Kidney tubule cell (primary cell): ENCODE results near the gene TMEM126B.
"Not testable (repeated sequence)": the region's sequence is repeated elsewhere in the genome, so short reads cannot be mapped to it uniquely, and the experiment has no call there.

ENCODE experiments used
- DNase-seq: peaks from one replicate; pipeline ENCODE4 v3.0.0-alpha.2; 2018; ENCODE audit warnings: low spot score

TMEM126B gene

DNA sequence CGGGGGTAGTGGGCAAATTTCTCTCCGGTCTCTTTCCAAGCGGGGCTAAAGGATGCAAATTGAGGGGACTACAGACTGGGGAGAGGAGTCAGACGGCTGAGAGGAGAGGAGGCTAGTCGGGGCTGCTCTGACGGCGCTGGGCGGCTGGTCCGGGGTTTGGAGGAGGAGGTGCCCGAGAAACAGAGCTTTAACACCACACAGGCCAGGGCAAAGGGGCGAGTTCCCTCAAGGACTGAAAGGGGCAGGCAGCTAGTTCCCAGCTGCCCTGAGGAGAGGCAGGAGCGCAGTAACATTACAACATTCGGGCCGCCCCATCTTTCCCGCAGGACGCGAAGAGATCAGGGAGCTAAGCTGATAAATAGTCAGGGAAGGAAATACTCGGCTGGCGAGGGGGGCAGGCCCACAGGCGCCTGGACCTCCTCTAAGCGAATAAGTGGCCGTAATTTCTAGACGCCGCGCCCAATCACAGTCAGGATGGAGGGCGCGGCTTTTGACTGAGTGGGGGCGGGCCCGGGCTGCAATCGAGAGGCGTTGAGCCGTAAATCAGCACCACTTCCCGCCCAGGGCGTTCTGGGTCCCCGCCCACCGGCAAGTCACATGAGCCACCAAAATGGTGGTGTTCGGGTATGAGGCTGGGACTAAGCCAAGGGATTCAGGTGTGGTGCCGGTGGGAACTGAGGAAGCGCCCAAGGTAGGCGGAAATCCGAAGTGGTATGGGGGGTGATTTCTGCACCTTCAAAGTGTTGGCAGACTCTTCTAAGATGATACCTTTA, at the start of gene TMEM126B:
Gene TMEM126B (plus strand): TSS at position 596 of the 773 bp plus-strand sequence. CDS start 15 bp downstream, at position 611.
- DNase-seq = peak; percentile 98

- DNase-seq = no peak
Observed at GRCh38 chr11:85582111-85582510, 46.3 kb upstream of the TMEM126B start.

GRCh38 chr11:85589373-85589772, 39.0 kb upstream of the TMEM126B start:
- no peak for DNase-seq

- DNase-seq = peak; percentile 49
Observed at GRCh38 chr11:85590848-85591483, 37.4 kb upstream of the TMEM126B start.

DNA sequence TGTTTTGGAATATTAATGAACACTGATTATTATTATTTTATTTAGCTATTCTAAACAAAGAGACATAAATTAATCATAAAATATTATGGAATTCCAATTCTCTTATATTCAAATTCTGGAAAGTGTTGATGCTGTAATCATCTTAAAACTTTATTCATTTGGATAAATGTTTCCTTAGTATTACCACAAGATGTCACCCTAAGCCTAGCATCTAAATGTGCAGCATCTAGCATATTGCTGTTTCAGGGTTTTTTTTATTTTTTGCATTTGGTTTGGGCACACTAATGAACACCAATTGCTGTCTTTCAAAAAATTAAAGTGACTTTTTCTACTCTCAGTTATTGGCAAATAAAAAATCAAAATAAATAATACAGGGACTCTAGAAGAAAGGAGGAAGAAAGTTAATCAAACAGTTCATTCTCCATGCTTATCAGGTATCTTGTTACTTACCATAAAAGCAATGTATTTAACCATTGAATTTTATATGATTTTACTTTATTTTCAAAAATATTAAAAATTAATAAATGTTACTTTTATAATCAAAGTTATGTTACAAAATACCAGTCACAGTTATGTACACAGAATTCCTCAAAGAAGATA, 33.0 kb upstream of the TMEM126B start:
- DNase-seq = peak; percentile 60

DNA sequence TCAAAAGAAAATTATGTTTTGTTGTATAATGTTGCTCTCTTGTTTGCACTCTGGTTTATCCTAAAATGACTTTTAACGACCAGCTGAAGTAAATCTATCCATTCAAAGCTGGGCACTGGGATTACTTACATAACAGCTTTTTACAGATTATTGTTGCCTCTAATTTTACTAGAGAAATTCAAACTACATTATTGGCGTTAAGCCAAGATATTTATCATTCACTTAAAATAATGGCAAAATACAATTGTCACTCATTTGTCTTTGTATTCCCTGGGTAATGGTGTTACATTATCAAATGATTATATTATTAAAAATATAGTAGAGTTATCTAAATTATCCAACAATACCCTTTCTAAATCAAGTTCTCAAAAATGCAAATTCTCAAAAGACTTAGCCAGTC, 31.5 kb upstream of the TMEM126B start:
- no peak for DNase-seq

DNA sequence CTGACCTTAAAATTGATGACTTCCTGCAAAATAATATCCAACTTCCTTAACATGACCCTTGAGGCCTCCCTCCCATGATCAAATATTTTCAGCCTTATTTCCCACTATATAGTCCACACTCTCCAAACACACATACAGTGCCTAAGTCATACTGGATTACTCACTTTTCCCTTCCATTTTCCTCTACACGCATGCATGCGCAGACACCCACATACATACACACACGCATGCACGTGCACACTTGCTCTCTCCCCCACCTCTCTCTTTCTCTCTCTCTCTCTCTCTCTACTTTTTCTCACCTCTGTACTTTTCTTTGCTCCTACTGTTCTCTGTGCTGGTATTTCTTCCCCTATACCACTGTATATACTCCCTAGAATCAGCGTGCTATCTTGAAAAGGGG, 29.3 kb upstream of the TMEM126B start:
- DNase-seq = no peak

DNA sequence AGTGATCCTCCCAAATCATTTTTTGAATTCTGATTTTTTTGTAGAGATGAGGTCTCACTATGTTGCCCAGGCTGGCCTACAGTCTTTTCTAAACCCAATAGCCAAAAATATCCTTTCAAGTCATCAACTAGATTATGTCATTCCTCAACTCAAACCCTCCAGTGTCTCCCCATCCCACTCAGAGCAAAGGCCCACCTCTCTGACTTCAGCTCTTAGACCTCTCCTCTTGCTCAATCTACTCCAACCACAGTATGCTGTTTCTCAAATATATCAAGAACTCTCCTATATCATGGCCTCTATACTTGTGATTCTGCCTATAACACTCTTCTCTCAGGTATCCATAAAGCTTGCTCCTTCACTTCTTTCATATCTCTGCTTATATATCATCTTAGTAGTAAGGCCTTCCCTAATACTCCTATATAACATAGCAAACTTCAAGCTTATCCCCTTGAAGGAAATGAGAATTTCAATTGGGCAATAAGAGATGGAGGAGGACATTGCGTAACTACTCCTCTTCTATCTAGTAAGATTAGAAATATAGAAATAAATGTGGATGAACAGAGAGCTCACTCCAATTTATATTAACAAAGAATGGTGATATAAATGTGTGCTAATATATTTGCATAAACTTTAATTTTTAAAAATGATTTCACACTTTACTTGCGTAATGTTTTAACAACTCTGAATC, 25.7 kb upstream of the TMEM126B start:
- DNase-seq = no peak

DNA sequence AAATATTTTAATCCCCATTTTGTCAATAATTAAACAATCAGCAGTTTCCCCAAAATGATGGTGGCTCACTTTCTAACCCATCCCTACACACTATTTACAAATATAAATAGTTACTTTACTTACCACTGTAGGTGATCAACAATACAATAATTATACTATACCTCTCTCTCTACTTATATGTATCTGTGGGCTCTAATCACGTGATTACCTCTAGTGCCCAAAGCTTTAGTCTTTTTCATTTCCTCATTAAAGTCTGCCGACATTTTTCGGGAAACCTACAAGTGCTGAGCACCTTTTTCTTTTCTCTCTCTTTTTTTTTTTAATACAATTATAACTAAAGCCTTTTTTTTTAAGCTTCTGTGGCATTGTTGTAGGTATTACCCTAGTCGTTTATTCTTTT, 25.2 kb upstream of the TMEM126B start:
- no peak for DNase-seq

DNA sequence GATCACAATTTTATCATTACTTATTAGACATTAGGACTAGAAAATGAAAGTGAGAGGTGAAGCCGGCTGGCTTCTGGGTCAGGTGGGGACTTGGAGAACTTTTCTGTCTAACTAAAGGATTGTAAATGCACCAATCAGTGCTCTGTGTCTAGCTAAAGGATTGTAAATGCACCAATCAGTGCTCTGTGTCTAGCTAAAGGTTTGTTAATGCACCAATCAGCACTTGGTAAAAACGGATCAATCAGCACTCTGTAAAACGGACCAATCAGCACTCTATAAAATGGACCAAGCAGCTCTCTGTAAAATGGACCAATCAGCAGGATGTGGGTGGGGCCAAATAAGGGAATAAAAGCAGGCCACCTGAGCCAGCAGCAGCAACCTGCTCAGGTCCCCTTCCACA, 22.2 kb upstream of the TMEM126B start:
- not testable (repeated sequence) for DNase-seq

DNA sequence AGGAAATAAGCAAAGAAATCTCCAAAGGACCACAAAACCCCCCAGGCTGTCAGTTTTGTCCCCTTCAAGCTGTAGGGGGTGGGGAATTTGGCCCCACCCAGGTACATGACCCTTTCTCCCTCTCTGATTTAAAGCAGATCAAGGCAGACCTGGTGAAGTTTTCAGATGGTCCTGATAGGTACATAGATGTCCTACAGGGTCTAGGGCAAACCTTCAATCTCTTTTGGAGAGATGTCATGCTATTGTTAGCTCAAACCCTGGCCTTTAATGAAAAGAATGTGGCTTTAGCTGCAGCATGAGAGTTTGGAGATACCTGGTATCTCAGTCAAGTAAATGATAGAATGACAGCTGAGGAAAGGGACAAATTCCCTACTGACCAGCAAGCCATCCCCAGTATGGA, 19.8 kb upstream of the TMEM126B start:
- not testable (repeated sequence) for DNase-seq

DNA sequence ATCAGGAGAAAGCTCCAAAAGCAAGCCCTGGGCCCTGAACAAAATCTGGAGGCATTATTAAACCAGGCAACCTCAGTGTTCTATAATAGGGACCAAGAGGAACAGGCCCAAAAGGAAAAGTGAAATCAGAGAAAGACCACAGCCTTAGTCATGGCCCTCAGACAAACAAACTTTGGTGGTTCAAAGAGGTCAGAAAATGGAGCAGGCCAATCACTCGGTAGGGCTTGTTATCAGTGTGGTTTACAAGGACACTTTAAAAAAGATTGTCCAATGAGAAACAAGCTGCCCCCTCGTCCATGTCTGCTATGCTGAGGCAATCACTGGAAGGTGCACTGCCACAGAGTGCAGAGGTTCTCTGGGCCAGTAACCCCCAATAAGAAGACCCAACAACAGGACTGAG, 19.1 kb upstream of the TMEM126B start:
- not testable (repeated sequence) for DNase-seq

DNA sequence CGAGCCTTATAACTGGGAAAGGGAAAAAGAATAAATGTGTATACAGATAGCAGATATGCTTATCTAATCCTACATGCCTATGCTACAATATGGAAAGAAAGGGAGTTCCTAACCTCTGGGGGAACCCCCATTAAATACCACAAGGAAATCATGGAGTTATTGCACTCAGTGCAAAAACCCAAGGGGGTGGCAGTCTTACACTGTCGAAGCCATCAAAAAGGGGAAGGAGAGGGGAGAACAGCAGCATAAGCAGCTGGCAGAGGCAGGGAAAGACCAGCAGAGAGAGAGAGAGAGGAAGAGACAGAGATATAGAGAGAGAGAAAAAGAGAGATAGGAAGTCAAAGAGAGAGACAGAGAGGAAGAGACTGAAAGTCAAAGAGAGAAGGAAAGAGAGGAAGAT, 16.8 kb upstream of the TMEM126B start:
- not testable (repeated sequence) for DNase-seq

DNA sequence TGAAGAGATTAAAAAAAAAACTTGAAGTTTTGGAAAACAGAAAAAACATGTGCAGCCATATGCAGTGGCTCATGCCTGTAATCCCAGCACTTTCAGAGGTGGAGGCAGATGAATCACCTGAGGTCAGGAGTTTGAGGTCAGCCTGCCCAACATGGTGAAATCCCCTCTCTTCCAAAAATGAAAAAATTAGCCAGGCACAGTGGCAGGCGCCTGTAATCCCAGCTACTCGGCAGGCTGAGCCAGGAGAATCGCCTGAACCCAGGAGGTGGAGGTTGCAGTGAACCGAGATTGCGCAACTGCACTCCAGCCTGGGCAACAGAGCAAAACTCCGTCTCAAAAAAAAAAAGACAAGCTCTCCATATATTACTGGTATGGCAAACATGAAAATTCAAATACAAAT, 8.9 kb upstream of the TMEM126B start:
- DNase-seq = peak; percentile 69

DNA sequence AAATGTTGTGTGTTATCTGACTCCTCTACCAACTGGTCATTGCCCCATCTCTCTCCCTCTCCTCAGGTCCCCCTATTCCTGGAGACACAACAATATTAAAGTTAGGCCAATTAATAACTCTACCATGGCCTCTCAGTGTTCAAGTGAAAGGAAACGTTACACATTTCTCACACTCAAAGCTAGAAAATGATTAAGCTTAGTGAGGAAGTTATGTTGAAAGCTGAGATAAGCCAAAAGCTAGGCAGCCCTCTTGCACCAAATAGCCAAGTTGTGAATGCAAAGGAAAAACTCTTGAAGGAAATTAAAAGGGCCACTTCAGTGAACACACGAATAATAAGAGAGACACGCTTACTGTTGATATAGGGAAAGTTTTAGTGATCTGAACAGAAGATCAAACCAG, 8.1 kb upstream of the TMEM126B start:
- DNase-seq = peak; percentile 15

GRCh38 chr11:85626496-85626895, 1.9 kb upstream of the TMEM126B start:
- no peak for DNase-seq

DNA sequence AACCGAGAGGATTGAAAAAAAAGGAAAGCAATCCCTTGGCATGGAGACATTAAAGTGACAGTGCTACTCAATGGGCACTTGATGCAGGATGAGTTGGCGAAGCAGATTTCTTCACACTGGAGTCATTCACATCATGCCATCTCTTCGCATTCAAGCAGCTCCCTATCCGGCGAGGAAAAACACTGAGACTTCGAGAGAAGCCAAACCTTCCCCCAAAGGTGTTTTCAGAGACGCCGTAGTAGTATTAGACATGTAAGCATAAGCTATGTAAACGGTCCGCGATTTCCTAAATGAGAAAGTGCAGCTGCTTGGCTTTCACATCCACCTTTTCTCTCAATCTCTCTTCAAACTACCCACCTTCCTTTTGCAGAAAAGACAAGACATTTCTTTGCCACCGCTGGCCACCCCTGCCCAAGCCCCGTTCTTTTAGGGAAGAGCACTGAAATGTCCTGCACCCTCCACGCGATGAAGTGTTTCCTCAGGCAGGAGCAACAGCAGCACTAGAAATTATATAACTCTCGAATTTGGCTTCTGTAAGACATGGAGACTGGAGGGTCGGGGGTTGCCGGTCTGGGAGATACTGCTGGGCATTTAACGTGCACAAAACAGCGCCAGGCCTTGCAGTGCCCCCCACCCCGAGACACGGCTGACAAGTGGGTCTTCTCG, 928 bp upstream of the TMEM126B start, which contains the start of gene DLG2:
Gene DLG2 (minus strand): TSS at position 13 of the 666 bp plus-strand sequence.
- peak; percentile 57 for DNase-seq

DNA sequence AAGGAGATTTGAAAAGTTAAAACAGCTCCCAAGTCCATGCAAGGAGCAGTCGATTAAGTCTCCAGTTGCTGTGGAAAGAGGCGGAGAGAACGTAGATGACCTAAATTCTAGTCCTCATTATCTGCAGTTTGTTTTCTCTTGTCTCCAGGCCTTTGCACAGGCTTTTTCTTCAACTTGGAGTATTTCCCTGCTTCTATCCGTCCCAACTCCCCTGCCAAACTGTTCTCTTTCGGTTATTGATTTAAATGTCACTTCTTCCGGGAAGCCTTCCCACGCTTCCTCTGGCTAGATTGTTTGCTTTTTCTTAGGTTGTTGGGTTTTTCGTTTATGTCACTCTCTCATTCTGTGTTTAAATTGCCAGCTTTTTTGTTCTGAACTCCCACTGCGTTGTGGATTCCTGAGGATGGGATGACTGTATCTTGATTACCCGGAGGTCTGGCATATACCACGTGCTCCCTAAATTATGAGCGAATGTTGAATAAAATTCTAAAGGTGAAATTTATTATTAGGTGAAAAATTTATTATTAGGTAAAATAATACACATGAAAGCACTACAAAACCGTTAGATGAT, 463 bp downstream of the TMEM126B start:
- DNase-seq = no peak

GRCh38 chr11:85634747-85635146, 6.4 kb downstream of the TMEM126B start:
- DNase-seq = no peak

- no peak for DNase-seq
Observed at GRCh38 chr11:85643191-85643614, 14.8 kb downstream of the TMEM126B start.

DNA sequence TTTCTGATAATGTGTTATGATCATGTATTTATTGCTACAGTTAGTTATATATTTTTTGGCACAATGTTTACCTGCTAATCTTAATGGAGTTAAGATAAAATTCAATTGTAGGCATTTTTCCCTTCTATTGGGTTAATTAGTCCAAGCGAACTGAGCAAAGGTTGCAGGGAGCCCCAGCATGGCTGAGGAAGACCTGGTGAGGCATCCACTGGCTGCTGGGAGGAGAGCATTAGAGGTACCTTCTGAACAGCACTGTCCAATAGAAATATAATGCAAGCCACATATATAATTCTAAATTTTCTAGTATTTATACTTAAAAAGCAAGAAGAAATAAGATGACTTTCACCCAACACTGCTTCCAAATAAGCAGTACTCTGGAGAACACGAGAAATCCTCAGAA, 18.7 kb downstream of the TMEM126B start:
- DNase-seq = no peak
